ENCODE measurements around the gene CPSF4L. TPM values are rescaled to one million over a fixed set of nuclear protein-coding genes. Genes with fewer than 3 reads are reported as not detected.

CPSF4L gene
- total and polyA plus RNA-seq, 2 of the 13 experiments (the other 11 are each of a cell fraction or from before 2014, with no cell fraction given): 0.73 to 1.6 TPM

DNA sequence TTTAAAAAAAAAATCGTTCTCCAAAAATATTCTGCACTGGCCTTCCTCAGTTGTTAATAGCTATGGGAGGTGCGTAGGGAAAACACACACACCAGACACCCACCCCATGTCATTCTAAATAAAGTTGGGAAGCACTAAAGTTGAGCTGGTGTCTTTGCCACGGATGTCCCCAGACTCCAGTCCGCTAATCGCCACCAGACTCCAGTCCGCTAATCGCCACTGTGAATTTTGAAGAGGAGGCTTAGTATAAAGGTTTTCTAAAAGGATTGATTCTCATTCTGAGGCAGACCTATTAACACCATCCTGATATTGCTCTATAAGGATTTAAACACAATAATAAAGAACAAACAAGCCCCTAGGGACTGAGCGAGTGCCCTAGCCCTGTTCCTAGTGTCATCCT is 22.7 kb upstream of the CPSF4L start:
- FAIRE-seq (no peak), DNase-seq (ENCODE audit: low spot score) (no peak), ATAC-seq (no peak)
- no peaks in the 10 kb centered on the region for H3K9me3 ChIP-seq (ENCODE audit: low read length)
- H4K20me1 ChIP-seq (ENCODE audit: insufficient read depth, low read length): peaks cover 13% of the 10 kb centered on the region; the same call in 1 of the 2 replicates
- H3K4me2 ChIP-seq (ENCODE audit: low read depth, low read length): no peak overlapping the region
- peaks cover 23 to 36% of the 10 kb centered on the region in 2 experiments for H3K36me3 ChIP-seq (replicated peaks in 1 of 2; ENCODE audit: control insufficient read depth in 1 of 2, insufficient read depth in 2 of 2, low read length in 2 of 2)
- 91% methylated on average over 8 of the region's 8 CpGs for WGBS (ENCODE audit: low lambda C conversion rate)
- intact Hi-C loops (cut with micrococcal nuclease; ENCODE audit: unreplicated experiment): no loop called here
- peaks cover 37% of the 10 kb centered on the region for H3K4me1 ChIP-seq (ENCODE audit: insufficient read depth, low read length)
- H3K27me3 ChIP-seq (ENCODE audit: control insufficient read depth in 1 of 2, insufficient read depth in 2 of 2, low read length in 2 of 2): no peaks in the 10 kb centered on the region
- TF ChIP-seq ZKSCAN5 (CRISPR knock-in tag; IDR thresholded peaks at IDR 0.05) (no peak), HDAC1 (CRISPR knock-in tag; IDR thresholded peaks at IDR 0.05) (no peak), PHF20 (CRISPR knock-in tag; IDR thresholded peaks at IDR 0.05) (no peak), POLR2G (IDR thresholded peaks at IDR 0.05; ENCODE audit: low read depth, low read length) (0 out of 2 replicates have a peak, but pooled peaks have one; percentile 24)
- in situ Hi-C loops (cut with HindIII; ENCODE audit: extremely low pct_ligation_motif_present, low pct_unique_long_range_greater_than_20kb): loop anchor here (25.0 kb wide), 1 partner anchor 1153 kb away; the partner anchor contains the start of gene GPRC5C
- ChIA-PET POLR2A (interaction anchor here (1.8 kb wide), 1 partner anchor 22 kb away, joined by 10 read pairs; the partner anchor contains the start of gene CPSF4L), CTCF (ENCODE audit: low intra/inter-chr PET ratio, low total read pairs) (no interaction called here)
- no peak overlapping the region for H3K27ac ChIP-seq (ENCODE audit: extremely low read length, insufficient read depth, low read length)
- BruUV-seq (replicated peaks): no TSS peak
- H3K9ac ChIP-seq (ENCODE audit: insufficient read depth, low read depth, low read length): no peak overlapping the region
- no peak overlapping the region for H3K4me3 ChIP-seq (replicated peaks in 1 of 3; ENCODE audit: insufficient read depth in 1 of 3, low read depth in 2 of 3, low read length in 3 of 3)
- peaks cover 16% of the 10 kb centered on the region for H3K79me2 ChIP-seq (ENCODE audit: insufficient read depth, low read length)
- H2AFZ ChIP-seq (ENCODE audit: low read length): no peak overlapping the region

- Histone ChIP-seq H3K27ac (ENCODE audit: extremely low read length, insufficient read depth, low read length) (no peak overlapping the region), H3K4me2 (ENCODE audit: low read depth, low read length) (no peak overlapping the region), H3K79me2 (ENCODE audit: insufficient read depth, low read length) (peaks cover 15% of the 10 kb centered on the region), H3K27me3 (ENCODE audit: control insufficient read depth in 1 of 2, insufficient read depth in 2 of 2, low read length in 2 of 2) (no peaks in the 10 kb centered on the region), H3K4me1 (ENCODE audit: insufficient read depth, low read length) (peaks cover 37% of the 10 kb centered on the region), H3K36me3 (replicated peaks in 1 of 2; ENCODE audit: control insufficient read depth in 1 of 2, insufficient read depth in 2 of 2, low read length in 2 of 2) (peaks cover 23 to 36% of the 10 kb centered on the region in 2 experiments), H3K9me3 (ENCODE audit: low read length) (no peaks in the 10 kb centered on the region), H3K4me3 (replicated peaks in 1 of 3; ENCODE audit: insufficient read depth in 1 of 3, low read depth in 2 of 3, low read length in 3 of 3) (no peak overlapping the region), H4K20me1 (ENCODE audit: insufficient read depth, low read length) (peaks cover 10% of the 10 kb centered on the region; the same call in 1 of the 2 replicates), H2AFZ (ENCODE audit: low read length) (no peak overlapping the region), H3K9ac (ENCODE audit: insufficient read depth, low read depth, low read length) (no peak overlapping the region)
- intact Hi-C loops (cut with micrococcal nuclease; ENCODE audit: unreplicated experiment): no loop called here
- in situ Hi-C loops (cut with HindIII; ENCODE audit: extremely low pct_ligation_motif_present, low pct_unique_long_range_greater_than_20kb): loop anchor here (25.0 kb wide), 1 partner anchor 1153 kb away; the partner anchor contains the start of gene GPRC5C
- CTCF ChIA-PET (ENCODE audit: low intra/inter-chr PET ratio, low total read pairs): no interaction called here
- BruUV-seq (replicated peaks): TSS peak; percentile 53
- FAIRE-seq (no peak), DNase-seq (ENCODE audit: low spot score) (no peak), ATAC-seq (no peak)
- POLR2A ChIA-PET: interaction anchor here (1.2 to 1.8 kb wide), 2 partner anchors 22 to 25 kb away, joined by 3 to 10 read pairs; partner anchors contain the start of gene CPSF4L
- TF ChIP-seq FOXJ3 (CRISPR knock-in tag; IDR thresholded peaks at IDR 0.05; ENCODE audit: borderline replicate concordance): no peak
- no peak for TF ChIP-seq KIAA2018 (CRISPR knock-in tag; IDR thresholded peaks at IDR 0.05; ENCODE audit: borderline replicate concordance)
- 92% methylated on average over 10 of the region's 10 CpGs for WGBS (ENCODE audit: low lambda C conversion rate)
Measured at GRCh38 chr17:73283841-73284282, 22.2 kb upstream of the CPSF4L start.

Measured in HepG2 (cell line).